Naive thymus-derived CD4-positive, alpha-beta T cell (primary cell): ENCODE data around the gene MAP7D3. TPM values are rescaled to one million over a fixed set of nuclear protein-coding genes. Genes with fewer than 3 reads are reported as not detected.

ENCODE experiments used
- ATAC-seq: fragments of 150-1000 bp; cut with Tn5 transposase; 2 replicates; pipeline ENCODE4 v1.10.0; 2021; ENCODE audit warnings: mild to moderate bottlenecking, moderate library complexity
- CTCF ChIA-PET: fragments of 350-600 bp; sonication (Branson Sonifier 250); formaldehyde crosslinking; loops from one replicate; lab custom pipeline; 2021; ENCODE audit warnings: antibody characterized with exemption; lab: Charles Lee
- POLR2A ChIA-PET: fragments of 350-600 bp; sonication (Branson Sonifier 250); formaldehyde crosslinking; loops from one replicate; lab custom pipeline; 2021; ENCODE audit warnings: antibody characterized with exemption, inconsistent platforms; lab: Charles Lee
- DNase-seq, 9 donors: peaks; one replicate each; pipeline versions ENCODE4 v3.0.0 to v3.0.0-alpha.2; 2020 to 2022; ENCODE audit warnings: mixed read lengths in 1 of 9
- H3K27ac ChIP-seq: one replicate; pipeline ENCODE4 v1.7.0; 2013; ENCODE audit warnings: mild to moderate bottlenecking, low read depth, low read length, moderate library complexity
- H3K27me3 ChIP-seq, 2 donors: one replicate each; pipeline ENCODE4 v1.7.0; 2013; ENCODE audit warnings: low read length in 2 of 2, mild to moderate bottlenecking in 2 of 2, moderate library complexity in 2 of 2; ENCODE audit not compliant: control insufficient read depth in 2 of 2, insufficient read depth in 2 of 2
- H3K36me3 ChIP-seq, 3 experiments: 1 replicate in 2 of 3; 2 replicates in 1 of 3; pipeline ENCODE4 v1.7.0; 2013; ENCODE audit warnings: low read length in 3 of 3, mild to moderate bottlenecking in 3 of 3, moderate library complexity in 1 of 3; ENCODE audit not compliant: insufficient read depth in 3 of 3, control insufficient read depth in 2 of 3
- H3K4me1 ChIP-seq, 2 donors: one replicate each; pipeline ENCODE4 v1.7.0; 2013; ENCODE audit warnings: low read length in 2 of 2, mild to moderate bottlenecking in 2 of 2, moderate library complexity in 1 of 2; ENCODE audit not compliant: control insufficient read depth in 2 of 2, insufficient read depth in 2 of 2
- H3K4me3 ChIP-seq: 2 replicates; pipeline ENCODE4 v1.7.0; 2013; ENCODE audit warnings: mild to moderate bottlenecking, low read length
- H3K9me3 ChIP-seq, 3 experiments: 1 replicate in 2 of 3; 2 replicates in 1 of 3; pipeline ENCODE4 v1.7.0; 2013; ENCODE audit warnings: low read length in 3 of 3; ENCODE audit not compliant: control insufficient read depth in 2 of 3
- H3K27ac Mint-ChIP-seq, 9 donors: one replicate each; pipeline ENCODE4 v1.8.0; 2020 to 2022; ENCODE audit warnings: mixed read lengths in 9 of 9, mild to moderate bottlenecking in 8 of 9, moderate library complexity in 5 of 9, inconsistent platforms in 2 of 9
- H3K27me3 Mint-ChIP-seq, 5 donors: one replicate each; pipeline ENCODE4 v1.8.0; 2021 to 2022; ENCODE audit warnings: mixed read lengths in 5 of 5, mild to moderate bottlenecking in 1 of 5
- H3K36me3 Mint-ChIP-seq, 5 donors: one replicate each; pipeline ENCODE4 v1.8.0; 2020 to 2022; ENCODE audit warnings: mixed read lengths in 5 of 5, mild to moderate bottlenecking in 3 of 5, inconsistent platforms in 1 of 5
- H3K4me1 Mint-ChIP-seq, 7 donors: one replicate each; pipeline ENCODE4 v1.8.0; 2020 to 2022; ENCODE audit warnings: mixed read lengths in 7 of 7, mild to moderate bottlenecking in 3 of 7, inconsistent platforms in 1 of 7
- H3K4me3 Mint-ChIP-seq, 10 donors: one replicate each; pipeline ENCODE4 v1.8.0; 2020 to 2022; ENCODE audit warnings: mild to moderate bottlenecking in 10 of 10, mixed read lengths in 10 of 10, moderate library complexity in 6 of 10, inconsistent platforms in 2 of 10
- H3K9me3 Mint-ChIP-seq, 11 donors: one replicate each; pipeline ENCODE4 v1.8.0; 2020 to 2022; ENCODE audit warnings: mixed read lengths in 11 of 11, mild to moderate bottlenecking in 4 of 11, inconsistent platforms in 1 of 11, moderate library complexity in 1 of 11
- intact Hi-C, 2 donors: fragments of 100-400 bp; cut with micrococcal nuclease; formaldehyde crosslinking; loops; one replicate each; pipeline ENCODE4 v1.15.1; 2023
- polyA plus RNA-seq, 2 donors: library from polyadenylated mRNA; unstranded; fragments of 300-500 nt; fragmentation: Illumina TruSeq; gene quantifications; one replicate each; pipeline ENCODE4 v1.2.3, GENCODE V29; 2021
- total RNA-seq, 6 experiments: library from RNA in 5 of 6; stranded (reverse) in 5 of 6; gene quantifications; 1 replicate in 5 of 6; 2 replicates in 1 of 6; pipeline ENCODE4 v1.2.3 and lab custom pipeline; 2021 to 2026

MAP7D3 gene
- total and polyA plus RNA-seq, 7 experiments from 2014 or later = 4.4 to 15.8 (median 6.3) TPM

DNA sequence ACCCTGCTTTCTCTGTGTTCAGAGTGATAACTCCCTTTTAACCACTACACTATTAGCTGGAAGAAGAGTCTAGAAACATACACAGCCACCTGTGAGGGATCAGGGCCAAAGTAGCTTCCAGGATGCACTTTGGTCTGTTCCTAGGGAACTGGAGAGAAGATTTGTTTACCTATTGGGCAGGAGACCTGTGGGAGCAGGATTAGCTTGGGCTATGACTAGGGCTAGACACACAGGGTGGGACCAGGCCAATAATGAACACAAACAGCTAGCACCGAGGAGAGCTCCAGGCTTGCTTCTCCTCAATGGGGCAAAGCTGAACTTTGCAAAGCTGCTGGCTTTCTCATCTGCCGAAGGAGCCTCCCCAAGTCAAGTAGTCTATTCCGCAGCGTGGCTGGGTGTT is 24.4 kb upstream of the MAP7D3 start:
- Mint-ChIP-seq H3K9me3 (no peaks in the 10 kb centered on the region), H3K4me3 (no peak overlapping the region), H3K4me1 (peaks cover 0 to 9% (median 0%) of the 10 kb centered on the region in 7 donors), H3K27ac (no peak overlapping the region), H3K27me3 (peaks cover 0 to 4% (median 0%) of the 10 kb centered on the region in 5 donors), H3K36me3 (no peaks in the 10 kb centered on the region)
- intact Hi-C loops = no loop called here
- Histone ChIP-seq H3K9me3 (no peaks in the 10 kb centered on the region), H3K36me3 (no peaks in the 10 kb centered on the region), H3K27me3 (no peaks in the 10 kb centered on the region), H3K4me1 (no peaks in the 10 kb centered on the region), H3K27ac (no peak overlapping the region), H3K4me3 (no peak overlapping the region)
- ATAC-seq (no peak), DNase-seq (no peak)
- ChIA-PET CTCF (no interaction called here), POLR2A (no interaction called here)

DNA sequence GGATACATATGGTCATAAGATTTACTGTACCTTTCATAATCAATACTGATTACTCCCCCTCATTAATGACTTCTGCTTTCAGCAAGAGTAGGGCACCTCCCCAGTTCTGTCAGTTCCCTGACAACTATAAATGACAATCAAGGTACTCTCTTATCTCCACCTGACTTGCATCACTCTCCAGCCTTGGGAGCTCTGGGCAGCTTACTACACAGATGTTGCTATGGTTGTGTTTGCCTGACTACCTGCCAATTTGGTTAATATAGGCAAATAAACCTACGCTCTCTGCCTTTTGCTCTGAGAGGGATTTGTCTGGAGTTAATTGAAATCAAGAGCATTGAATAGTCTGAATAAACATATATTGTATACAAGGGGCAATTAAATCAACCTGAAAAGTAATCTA is 22.8 kb upstream of the MAP7D3 start:
- DNase-seq (no peak), ATAC-seq (no peak)
- H3K36me3 Mint-ChIP-seq = no peaks in the 10 kb centered on the region
- intact Hi-C loops = no loop called here
- H3K27me3 Mint-ChIP-seq = peaks cover 0 to 4% (median 0%) of the 10 kb centered on the region in 5 donors
- Histone ChIP-seq H3K27ac (no peak overlapping the region), H3K36me3 (no peaks in the 10 kb centered on the region), H3K4me3 (no peak overlapping the region), H3K27me3 (no peaks in the 10 kb centered on the region), H3K9me3 (no peaks in the 10 kb centered on the region), H3K4me1 (no peaks in the 10 kb centered on the region)
- peaks cover 0 to 3% (median 0%) of the 10 kb centered on the region in 11 donors for H3K9me3 Mint-ChIP-seq
- H3K4me3 Mint-ChIP-seq = no peak overlapping the region
- CTCF ChIA-PET = no interaction called here
- POLR2A ChIA-PET = no interaction called here
- no peak overlapping the region for H3K27ac Mint-ChIP-seq
- peaks cover 0 to 9% (median 0%) of the 10 kb centered on the region in 7 donors for H3K4me1 Mint-ChIP-seq

DNA sequence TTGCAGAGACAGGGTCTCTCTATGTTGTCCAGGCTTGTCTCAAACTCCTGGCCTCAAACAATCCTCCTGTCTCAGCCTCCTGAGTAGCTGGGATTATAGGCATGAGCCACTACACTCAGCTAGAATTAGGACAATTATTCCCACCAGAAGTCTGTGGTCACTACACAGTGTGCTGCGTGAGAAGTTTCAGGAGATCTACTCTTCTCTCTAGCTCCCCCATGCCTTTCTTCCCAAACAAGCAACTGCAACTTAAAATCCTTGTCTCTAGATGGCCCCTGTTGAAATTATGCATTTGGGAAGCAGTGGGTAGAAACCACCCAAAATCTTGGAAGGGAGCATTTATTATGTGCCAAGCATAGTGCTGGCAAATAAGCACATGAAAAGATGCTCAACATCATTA is 21.1 kb upstream of the MAP7D3 start:
- no peaks in the 10 kb centered on the region for H3K36me3 Mint-ChIP-seq
- intact Hi-C loops = no loop called here
- H3K27me3 ChIP-seq = no peaks in the 10 kb centered on the region
- no peak overlapping the region for H3K4me3 Mint-ChIP-seq
- no peaks in the 10 kb centered on the region for H3K4me1 ChIP-seq
- H3K27ac ChIP-seq = no peak overlapping the region
- H3K9me3 ChIP-seq = no peaks in the 10 kb centered on the region
- ChIA-PET POLR2A (interaction anchor here (0.7 kb wide), 1 partner anchor 46 kb away, joined by 4 read pairs; no protein-coding TSS in a partner anchor), CTCF (no interaction called here)
- no peak for DNase-seq
- peaks cover 0 to 11% (median 0%) of the 10 kb centered on the region in 7 donors for H3K4me1 Mint-ChIP-seq
- H3K9me3 Mint-ChIP-seq = peaks cover 0 to 3% (median 0%) of the 10 kb centered on the region in 11 donors
- H3K4me3 ChIP-seq = no peak overlapping the region
- ATAC-seq = no peak
- H3K27ac Mint-ChIP-seq = no peak overlapping the region
- peaks cover 0 to 4% (median 0%) of the 10 kb centered on the region in 5 donors for H3K27me3 Mint-ChIP-seq
- no peaks in the 10 kb centered on the region for H3K36me3 ChIP-seq

DNA sequence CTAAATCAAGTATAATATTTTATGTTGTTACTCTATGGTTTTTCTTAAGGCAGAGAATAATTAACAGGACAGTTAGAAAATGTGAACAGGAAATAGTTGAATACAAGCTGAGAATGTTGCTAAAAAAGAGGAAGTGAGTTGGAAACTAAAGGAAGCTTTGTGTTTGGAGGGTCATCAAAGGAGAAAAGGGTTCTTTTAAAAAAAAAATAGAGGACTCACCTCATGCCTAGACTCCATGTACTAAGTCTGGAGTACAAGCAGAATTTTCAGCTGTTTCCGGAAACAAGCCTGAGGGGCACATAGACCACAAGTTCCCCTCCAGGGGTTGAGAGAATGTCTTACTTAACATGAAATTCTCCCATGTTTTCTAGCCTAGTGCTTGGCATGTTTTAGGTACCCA is 20.1 kb upstream of the MAP7D3 start:
- Mint-ChIP-seq H3K27ac (no peak overlapping the region), H3K36me3 (no peaks in the 10 kb centered on the region), H3K27me3 (no peaks in the 10 kb centered on the region), H3K9me3 (peaks cover 0 to 3% (median 0%) of the 10 kb centered on the region in 11 donors), H3K4me1 (peaks cover 0 to 11% (median 0%) of the 10 kb centered on the region in 7 donors), H3K4me3 (no peak overlapping the region)
- ChIA-PET POLR2A (interaction anchor here (0.7 kb wide), 1 partner anchor 98 kb away, joined by 3 read pairs; no protein-coding TSS in a partner anchor), CTCF (no interaction called here)
- H3K9me3 ChIP-seq = no peaks in the 10 kb centered on the region
- H3K27ac ChIP-seq = no peak overlapping the region
- H3K27me3 ChIP-seq = no peaks in the 10 kb centered on the region
- no peaks in the 10 kb centered on the region for H3K4me1 ChIP-seq
- no peak overlapping the region for H3K4me3 ChIP-seq
- H3K36me3 ChIP-seq = no peaks in the 10 kb centered on the region
- intact Hi-C loops = no loop called here
- ATAC-seq = no peak
- no peak for DNase-seq

DNA sequence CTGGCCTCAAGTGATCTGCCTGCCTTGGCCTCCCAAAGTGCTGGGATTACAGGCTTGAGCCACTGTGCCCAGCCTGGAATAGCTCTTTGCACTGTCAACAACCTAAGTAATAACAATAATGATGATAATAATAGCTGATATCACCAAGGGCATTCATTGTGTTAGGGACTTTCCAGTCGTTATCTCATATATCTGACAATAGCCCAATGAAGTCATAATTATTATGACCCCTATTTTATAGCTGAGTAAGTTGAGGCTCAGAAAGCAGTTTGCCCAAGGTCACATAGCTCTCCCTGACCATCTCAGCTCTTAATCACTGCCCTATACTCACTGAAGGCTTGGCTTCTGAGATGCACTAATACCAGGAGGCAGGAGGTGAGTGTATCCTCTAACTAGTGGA is 18.7 kb upstream of the MAP7D3 start:
- Histone ChIP-seq H3K4me1 (no peaks in the 10 kb centered on the region), H3K4me3 (no peak overlapping the region), H3K27ac (no peak overlapping the region), H3K36me3 (no peaks in the 10 kb centered on the region), H3K27me3 (no peaks in the 10 kb centered on the region), H3K9me3 (no peaks in the 10 kb centered on the region)
- H3K9me3 Mint-ChIP-seq = peaks cover 0 to 3% (median 0%) of the 10 kb centered on the region in 11 donors
- H3K4me3 Mint-ChIP-seq = no peak overlapping the region
- DNase-seq (no peak), ATAC-seq (no peak)
- ChIA-PET POLR2A (no interaction called here), CTCF (interaction anchor here (0.5 to 2.3 kb wide), 5 partner anchors 21 to 249 kb away, joined by 3 to 16 read pairs (median 4); no protein-coding TSS in a partner anchor)
- H3K36me3 Mint-ChIP-seq = no peaks in the 10 kb centered on the region
- no peaks in the 10 kb centered on the region for H3K27me3 Mint-ChIP-seq
- peaks cover 0 to 11% (median 0%) of the 10 kb centered on the region in 7 donors for H3K4me1 Mint-ChIP-seq
- intact Hi-C loops = loop anchor here (2.0 to 10.0 kb wide), 6 partner anchors 19 to 425 kb away; partner anchors contain the start of gene MAP7D3 (in 1 of the 2)
- no peak overlapping the region for H3K27ac Mint-ChIP-seq

DNA sequence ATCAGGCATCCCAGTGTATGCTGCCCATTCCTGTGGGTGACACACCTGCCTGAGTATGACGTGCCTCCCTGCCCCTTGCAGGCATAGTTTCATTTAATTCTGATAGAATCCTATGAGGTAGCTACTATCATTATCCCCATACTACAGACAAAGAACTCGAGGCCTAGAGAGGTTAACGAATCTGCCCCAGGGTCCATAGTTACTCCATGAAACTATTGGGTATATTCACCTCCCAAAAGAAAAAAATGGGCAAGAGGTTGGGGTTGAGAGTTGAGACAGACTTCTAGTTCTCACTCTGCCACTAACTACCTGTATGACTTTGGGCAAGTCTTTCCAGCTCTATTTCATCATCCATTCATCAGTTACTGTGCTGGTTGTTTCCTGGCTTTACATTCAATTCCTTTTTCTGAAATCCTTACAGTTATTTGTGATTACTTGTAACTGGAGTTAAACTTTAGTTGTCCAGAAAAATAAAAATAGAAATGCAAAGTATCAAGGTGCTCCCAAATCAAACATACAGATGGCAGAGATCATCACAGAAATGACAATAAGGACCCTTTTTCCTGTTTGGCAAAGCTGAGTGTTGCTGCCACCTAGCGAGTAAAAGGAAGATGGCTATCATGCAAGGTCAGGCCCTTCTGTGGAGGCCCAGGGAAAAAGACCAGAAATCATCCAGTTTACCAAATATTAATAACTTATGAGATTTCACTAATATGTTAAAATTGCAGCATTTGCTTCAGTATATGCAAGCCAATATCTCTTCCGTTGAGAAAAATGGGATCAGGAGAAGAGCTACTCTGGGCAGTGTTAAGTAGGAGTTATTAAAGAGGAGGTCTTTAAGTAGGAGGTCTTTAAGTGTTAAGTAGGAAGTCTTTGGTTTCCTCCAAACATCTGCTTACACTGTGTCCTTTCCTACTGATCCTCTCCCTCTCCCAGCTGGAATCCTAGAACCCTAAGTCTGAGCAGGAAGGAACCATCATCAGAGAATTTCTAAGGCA is 17.1 kb upstream of the MAP7D3 start:
- intact Hi-C loops = loop anchor here (1.0 to 10.0 kb wide), 9 partner anchors 17 to 426 kb away; partner anchors contain the start of gene MAP7D3 (in 2 of the 2)
- Histone ChIP-seq H3K27me3 (no peaks in the 10 kb centered on the region), H3K4me1 (no peaks in the 10 kb centered on the region), H3K4me3 (no peak overlapping the region), H3K36me3 (no peaks in the 10 kb centered on the region), H3K27ac (no peak overlapping the region), H3K9me3 (no peaks in the 10 kb centered on the region)
- DNase-seq = peak in 7 of 9 donors; percentile 12 to 52 (median 43)
- peaks cover 0 to 11% (median 0%) of the 10 kb centered on the region in 7 donors for H3K4me1 Mint-ChIP-seq
- H3K4me3 Mint-ChIP-seq = no peak overlapping the region
- peaks cover 0 to 3% (median 0%) of the 10 kb centered on the region in 11 donors for H3K9me3 Mint-ChIP-seq
- no peaks in the 10 kb centered on the region for H3K36me3 Mint-ChIP-seq
- no peaks in the 10 kb centered on the region for H3K27me3 Mint-ChIP-seq
- no peak overlapping the region for H3K27ac Mint-ChIP-seq
- peak; percentile 54 for ATAC-seq
- ChIA-PET POLR2A (no interaction called here), CTCF (interaction anchor here (0.6 to 2.3 kb wide), 6 partner anchors 10 to 427 kb away, joined by 3 to 16 read pairs (median 3); no protein-coding TSS in a partner anchor)
